ENCODE data around the gene ZNF410.

The ZNF410 gene

DNA sequence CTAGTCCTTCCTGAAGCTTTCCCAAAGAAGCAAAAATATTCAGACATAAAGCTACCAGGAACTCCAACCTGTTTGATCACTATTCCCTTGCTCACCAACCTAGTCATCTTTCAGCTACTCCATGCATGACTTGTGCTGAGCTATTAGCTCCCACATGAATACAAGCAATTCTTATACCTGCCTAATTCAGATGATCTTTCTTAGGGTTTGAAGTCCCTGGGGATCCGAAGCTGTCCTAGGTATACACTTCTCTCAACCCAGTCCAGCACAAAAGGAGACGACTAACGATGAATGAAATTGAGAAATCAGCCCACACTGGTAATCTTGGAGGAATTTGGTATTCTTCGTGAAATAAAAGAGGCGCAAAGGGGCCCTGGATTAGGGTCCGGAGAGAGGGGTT, 35.7 kb upstream of the ZNF410 start:
- DNase-seq (ENCODE audit: low read depth) = peak; percentile 28
- peak overlapping the region; percentile 96 for H3K4me3 ChIP-seq (ENCODE audit: low read depth, low read length)
- TF ChIP-seq CTCF (IDR thresholded peaks at IDR 0.05; ENCODE audit: low read depth, low read length) = no peak
- TF ChIP-seq MYC (IDR thresholded peaks at IDR 0.05; ENCODE audit: low read depth, low read length) = no peak
- no peak for TF ChIP-seq MAX (IDR thresholded peaks at IDR 0.05; ENCODE audit: low read depth, low read length)
- TF ChIP-seq POLR2A (IDR thresholded peaks at IDR 0.05; ENCODE audit: extremely low read depth, insufficient read length) = no peak

- TF ChIP-seq MAX (IDR thresholded peaks at IDR 0.05; ENCODE audit: low read depth, low read length) (no peak), POLR2A (IDR thresholded peaks at IDR 0.05; ENCODE audit: extremely low read depth, insufficient read length) (peak; percentile 58), MYC (IDR thresholded peaks at IDR 0.05; ENCODE audit: low read depth, low read length) (peak; percentile 15; the same call in 1 of the 2 replicates), CTCF (IDR thresholded peaks at IDR 0.05; ENCODE audit: low read depth, low read length) (no peak)
- peak; percentile 93 for DNase-seq (ENCODE audit: low read depth)
- H3K4me3 ChIP-seq (ENCODE audit: low read depth, low read length) = peak within 1 kb of the TSS; percentile 96
Measured at GRCh38 chr14:73851567-73852382, 34.9 kb upstream of the ZNF410 start, which contains the start of gene PTGR2. Gene PTGR2, plus strand, starts transcription at chr14:73851831. Its CDS starts 7,032 bp downstream, at chr14:73858863.

- H3K4me3 ChIP-seq (ENCODE audit: low read depth, low read length) = no peak overlapping the region
- no peak for TF ChIP-seq CTCF (IDR thresholded peaks at IDR 0.05; ENCODE audit: low read depth, low read length)
- no peak for TF ChIP-seq MYC (IDR thresholded peaks at IDR 0.05; ENCODE audit: low read depth, low read length)
- no peak for TF ChIP-seq MAX (IDR thresholded peaks at IDR 0.05; ENCODE audit: low read depth, low read length)
- no peak for TF ChIP-seq POLR2A (IDR thresholded peaks at IDR 0.05; ENCODE audit: extremely low read depth, insufficient read length)
- no peak for DNase-seq (ENCODE audit: low read depth)
Measured at GRCh38 chr14:73859145-73859544, 27.5 kb upstream of the ZNF410 start.

GRCh38 chr14:73861073-73861472, 25.6 kb upstream of the ZNF410 start:
- TF ChIP-seq POLR2A (IDR thresholded peaks at IDR 0.05; ENCODE audit: extremely low read depth, insufficient read length) (no peak), MAX (IDR thresholded peaks at IDR 0.05; ENCODE audit: low read depth, low read length) (no peak), MYC (IDR thresholded peaks at IDR 0.05; ENCODE audit: low read depth, low read length) (no peak), CTCF (IDR thresholded peaks at IDR 0.05; ENCODE audit: low read depth, low read length) (no peak)
- no peak overlapping the region for H3K4me3 ChIP-seq (ENCODE audit: low read depth, low read length)
- DNase-seq (ENCODE audit: low read depth) = no peak

DNA sequence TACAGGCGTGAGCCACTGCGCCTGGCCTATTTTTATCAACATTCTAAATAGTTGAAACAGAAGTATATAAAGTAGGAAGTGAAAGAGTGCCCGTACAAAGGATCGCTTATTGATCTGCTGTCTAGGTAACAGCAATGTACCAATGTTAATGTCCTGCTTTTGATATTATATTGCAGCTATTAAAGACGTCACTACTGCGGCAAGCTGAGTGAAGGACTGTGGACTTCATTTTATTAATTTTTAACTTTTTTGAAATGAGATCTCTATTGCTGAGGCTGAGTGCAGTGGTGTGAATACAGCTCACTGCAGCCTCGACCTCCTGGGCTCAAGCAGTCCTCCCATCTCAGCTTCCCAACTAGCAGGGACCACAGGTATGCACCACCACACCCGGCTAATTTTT, 24.2 kb upstream of the ZNF410 start:
- no peak overlapping the region for H3K4me3 ChIP-seq (ENCODE audit: low read depth, low read length)
- DNase-seq (ENCODE audit: low read depth) = no peak
- TF ChIP-seq CTCF (IDR thresholded peaks at IDR 0.05; ENCODE audit: low read depth, low read length) (no peak), MYC (IDR thresholded peaks at IDR 0.05; ENCODE audit: low read depth, low read length) (no peak), MAX (IDR thresholded peaks at IDR 0.05; ENCODE audit: low read depth, low read length) (no peak), POLR2A (IDR thresholded peaks at IDR 0.05; ENCODE audit: extremely low read depth, insufficient read length) (no peak)

Measured in NB4 (cell line).